ENCODE data around the gene AP1G2. TPM values are rescaled to one million over a fixed set of nuclear protein-coding genes. Genes with fewer than 3 reads are reported as not detected.

AP1G2 gene
- total and polyA plus RNA-seq, 2 donors (not counting 1 experiment from before 2014, with no cell fraction given), result 648 to 1,185 TPM

DNA sequence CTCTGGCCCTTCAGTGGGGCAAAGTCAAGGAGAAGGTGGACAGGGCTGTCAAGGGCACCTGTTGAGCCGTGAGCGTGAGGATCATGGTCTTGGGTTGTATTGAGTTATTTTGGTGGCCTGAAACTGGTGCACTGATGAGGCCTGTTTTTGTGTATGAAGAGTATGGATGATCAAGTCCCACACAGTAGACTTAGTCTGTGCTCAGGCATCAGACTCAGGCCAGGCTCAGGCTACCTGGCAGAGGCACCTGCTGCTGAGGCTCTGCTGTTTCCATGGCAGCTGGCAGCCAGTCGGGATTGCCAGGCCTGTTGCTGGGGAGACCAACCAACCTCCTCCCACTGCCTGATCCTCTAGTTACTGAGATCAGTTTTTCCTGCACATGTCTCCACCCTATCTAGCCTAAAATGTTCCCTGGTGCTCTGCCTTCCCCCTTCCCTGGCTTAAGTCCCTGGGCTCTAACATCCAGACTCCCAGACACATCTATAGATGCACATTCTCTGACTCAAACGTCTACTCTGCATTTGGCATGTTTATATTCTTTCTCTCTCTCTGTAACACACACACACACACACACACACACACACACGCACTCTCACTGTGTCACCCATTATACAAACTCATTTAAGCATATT lies 5.9 kb upstream of the AP1G2 start:
- DNase-seq, result peak; percentile 5
- POLR2A ChIA-PET, result no interaction called here
- Histone ChIP-seq H3K36me3 (replicated peaks in 1 of 2; ENCODE audit: control extremely low read depth in 1 of 2, control insufficient read depth in 1 of 2, extremely low read depth in 1 of 2, insufficient read depth in 2 of 2, low read length in 1 of 2) (no peaks in the 10 kb centered on the region), H3K79me2 (ENCODE audit: control insufficient read depth, insufficient read depth, low read length) (no peaks in the 10 kb centered on the region), H3K9ac (ENCODE audit: low read length) (no peak overlapping the region), H3K4me1 (ENCODE audit: control insufficient read depth in 2 of 2, insufficient read depth in 2 of 2, low read length in 2 of 2) (peaks cover 22 to 26% of the 10 kb centered on the region in 2 donors), H2AFZ (ENCODE audit: insufficient read depth, low read depth, low read length, poor library complexity, severe bottlenecking) (no peak overlapping the region), H3K4me2 (replicated peaks; ENCODE audit: low read depth, low read length, poor library complexity, severe bottlenecking) (no peak overlapping the region), H3K27me3 (replicated peaks in 1 of 4; ENCODE audit: control extremely low read depth in 1 of 4, control insufficient read depth in 3 of 4, insufficient read depth in 4 of 4, low read length in 3 of 4) (peaks cover 0 to 51% (median 23%) of the 10 kb centered on the region in 4 experiments), H3K4me3 (ENCODE audit: control extremely low read depth in 1 of 5, extremely low read depth in 1 of 5, insufficient read depth in 1 of 5, low read depth in 2 of 5, low read length in 4 of 5) (no peak overlapping the region), H4K20me1 (ENCODE audit: control insufficient read depth, insufficient read depth, low read length, poor library complexity, severe bottlenecking) (no peaks in the 10 kb centered on the region), H3K27ac (ENCODE audit: low read length in 2 of 2) (no peak overlapping the region), H3K9me3 (ENCODE audit: control extremely low read depth in 1 of 3, control insufficient read depth in 2 of 3, insufficient read depth in 1 of 3, low read length in 2 of 3) (peaks cover 0 to 13% (median 0%) of the 10 kb centered on the region in 3 donors)
- CTCF ChIA-PET, result interaction anchor here (0.5 to 9.3 kb wide), 3 partner anchors 15 to 115 kb away, joined by 3 to 61 read pairs (median 3); partner anchors contain the start of gene THTPA
- TF ChIP-seq EZH2 (IDR thresholded peaks at IDR 0.05; ENCODE audit: borderline replicate concordance, insufficient read depth, low read depth, low read length, poor library complexity, severe bottlenecking), result no peak
- TF ChIP-seq, protein P1, sequence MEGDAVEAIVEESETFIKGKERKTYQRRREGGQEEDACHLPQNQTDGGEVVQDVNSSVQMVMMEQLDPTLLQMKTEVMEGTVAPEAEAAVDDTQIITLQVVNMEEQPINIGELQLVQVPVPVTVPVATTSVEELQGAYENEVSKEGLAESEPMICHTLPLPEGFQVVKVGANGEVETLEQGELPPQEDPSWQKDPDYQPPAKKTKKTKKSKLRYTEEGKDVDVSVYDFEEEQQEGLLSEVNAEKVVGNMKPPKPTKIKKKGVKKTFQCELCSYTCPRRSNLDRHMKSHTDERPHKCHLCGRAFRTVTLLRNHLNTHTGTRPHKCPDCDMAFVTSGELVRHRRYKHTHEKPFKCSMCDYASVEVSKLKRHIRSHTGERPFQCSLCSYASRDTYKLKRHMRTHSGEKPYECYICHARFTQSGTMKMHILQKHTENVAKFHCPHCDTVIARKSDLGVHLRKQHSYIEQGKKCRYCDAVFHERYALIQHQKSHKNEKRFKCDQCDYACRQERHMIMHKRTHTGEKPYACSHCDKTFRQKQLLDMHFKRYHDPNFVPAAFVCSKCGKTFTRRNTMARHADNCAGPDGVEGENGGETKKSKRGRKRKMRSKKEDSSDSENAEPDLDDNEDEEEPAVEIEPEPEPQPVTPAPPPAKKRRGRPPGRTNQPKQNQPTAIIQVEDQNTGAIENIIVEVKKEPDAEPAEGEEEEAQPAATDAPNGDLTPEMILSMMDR (IDR thresholded peaks at IDR 0.05), result no peak
- no peak overlapping the region for H3K4me3 Mint-ChIP-seq
- peaks cover 18% of the 10 kb centered on the region for H3K4me1 Mint-ChIP-seq
- no peaks in the 10 kb centered on the region for H3K9me3 Mint-ChIP-seq (ENCODE audit: insufficient read depth)
- 83% methylated on average over 5 of the region's 5 CpGs for WGBS (ENCODE audit: insufficient coverage)
- no peak for ATAC-seq (ENCODE audit: low read depth)
- intact Hi-C loops (cut with micrococcal nuclease), result no loop called here
- H3K27me3 Mint-ChIP-seq, result peaks cover 52% of the 10 kb centered on the region
- H3K27ac Mint-ChIP-seq, result no peak overlapping the region

DNA sequence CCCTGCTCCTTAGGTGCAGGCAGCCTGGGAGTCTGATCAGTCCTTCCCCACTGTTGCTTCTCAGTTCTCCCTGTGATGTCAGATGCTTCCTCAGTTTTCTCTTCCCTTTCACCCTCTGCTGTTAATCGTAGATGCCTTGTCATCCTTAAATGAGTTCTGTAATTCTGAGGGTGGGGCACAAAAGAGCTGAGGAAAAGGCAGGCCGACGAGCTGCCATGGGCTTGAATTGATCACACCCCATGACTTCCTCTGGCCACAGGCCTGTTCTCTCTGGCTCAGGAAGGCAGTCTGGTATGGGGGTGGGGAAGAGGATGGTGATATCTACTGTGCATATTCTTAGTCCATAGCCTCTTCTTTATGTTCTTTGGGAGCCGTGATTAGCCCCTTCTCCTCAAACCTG lies 5.2 kb upstream of the AP1G2 start:
- no peak overlapping the region for H3K4me3 Mint-ChIP-seq
- 67% methylated on average over 1 of the region's 4 CpGs for WGBS (ENCODE audit: insufficient coverage)
- H3K4me2 ChIP-seq (replicated peaks; ENCODE audit: low read depth, low read length, poor library complexity, severe bottlenecking), result no peak overlapping the region

More for the DNA sequence above, 5.2 kb upstream of the AP1G2 start:
- Histone ChIP-seq H3K36me3 (replicated peaks in 1 of 2; ENCODE audit: control extremely low read depth in 1 of 2, control insufficient read depth in 1 of 2, extremely low read depth in 1 of 2, insufficient read depth in 2 of 2, low read length in 1 of 2) (no peaks in the 10 kb centered on the region), H4K20me1 (ENCODE audit: control insufficient read depth, insufficient read depth, low read length, poor library complexity, severe bottlenecking) (no peaks in the 10 kb centered on the region), H3K9ac (ENCODE audit: low read length) (no peak overlapping the region), H2AFZ (ENCODE audit: insufficient read depth, low read depth, low read length, poor library complexity, severe bottlenecking) (no peak overlapping the region), H3K27ac (ENCODE audit: low read length in 2 of 2) (no peak overlapping the region), H3K9me3 (ENCODE audit: control extremely low read depth in 1 of 3, control insufficient read depth in 2 of 3, insufficient read depth in 1 of 3, low read length in 2 of 3) (peaks cover 0 to 13% (median 0%) of the 10 kb centered on the region in 3 donors), H3K4me3 (ENCODE audit: control extremely low read depth in 1 of 5, extremely low read depth in 1 of 5, insufficient read depth in 1 of 5, low read depth in 2 of 5, low read length in 4 of 5) (no peak overlapping the region), H3K79me2 (ENCODE audit: control insufficient read depth, insufficient read depth, low read length) (no peaks in the 10 kb centered on the region), H3K27me3 (replicated peaks in 1 of 4; ENCODE audit: control extremely low read depth in 1 of 4, control insufficient read depth in 3 of 4, insufficient read depth in 4 of 4, low read length in 3 of 4) (peaks cover 0 to 44% (median 20%) of the 10 kb centered on the region in 4 experiments), H3K4me1 (ENCODE audit: control insufficient read depth in 2 of 2, insufficient read depth in 2 of 2, low read length in 2 of 2) (peaks cover 25 to 26% of the 10 kb centered on the region in 2 donors)
- CTCF ChIA-PET, result interaction anchor here (0.5 to 9.3 kb wide), 3 partner anchors 16 to 114 kb away, joined by 3 to 61 read pairs (median 3); partner anchors contain the start of gene THTPA
- Mint-ChIP-seq H3K4me1 (peaks cover 23% of the 10 kb centered on the region), H3K9me3 (ENCODE audit: insufficient read depth) (no peaks in the 10 kb centered on the region), H3K27me3 (peaks cover 48% of the 10 kb centered on the region), H3K27ac (no peak overlapping the region)
- POLR2A ChIA-PET, result no interaction called here
- DNase-seq (no peak), ATAC-seq (ENCODE audit: low read depth) (no peak)
- TF ChIP-seq, protein P1 (IDR thresholded peaks at IDR 0.05), result no peak
- TF ChIP-seq EZH2 (IDR thresholded peaks at IDR 0.05; ENCODE audit: borderline replicate concordance, insufficient read depth, low read depth, low read length, poor library complexity, severe bottlenecking), result no peak
- intact Hi-C loops (cut with micrococcal nuclease), result no loop called here
